HG03039 (cell line): ENCODE data around the gene DOCK10.
A peak's percentile ranks its signal among the peaks of the same experiment; 100 is the strongest.

Experiments
- ATAC-seq: cut with Tn5 transposase; IDR thresholded peaks from one replicate; pipeline ENCODE4 v1.9.1; 2021; ENCODE audit warnings: mild to moderate bottlenecking, moderate library complexity; ENCODE audit not compliant: unreplicated experiment

DOCK10 gene

DNA sequence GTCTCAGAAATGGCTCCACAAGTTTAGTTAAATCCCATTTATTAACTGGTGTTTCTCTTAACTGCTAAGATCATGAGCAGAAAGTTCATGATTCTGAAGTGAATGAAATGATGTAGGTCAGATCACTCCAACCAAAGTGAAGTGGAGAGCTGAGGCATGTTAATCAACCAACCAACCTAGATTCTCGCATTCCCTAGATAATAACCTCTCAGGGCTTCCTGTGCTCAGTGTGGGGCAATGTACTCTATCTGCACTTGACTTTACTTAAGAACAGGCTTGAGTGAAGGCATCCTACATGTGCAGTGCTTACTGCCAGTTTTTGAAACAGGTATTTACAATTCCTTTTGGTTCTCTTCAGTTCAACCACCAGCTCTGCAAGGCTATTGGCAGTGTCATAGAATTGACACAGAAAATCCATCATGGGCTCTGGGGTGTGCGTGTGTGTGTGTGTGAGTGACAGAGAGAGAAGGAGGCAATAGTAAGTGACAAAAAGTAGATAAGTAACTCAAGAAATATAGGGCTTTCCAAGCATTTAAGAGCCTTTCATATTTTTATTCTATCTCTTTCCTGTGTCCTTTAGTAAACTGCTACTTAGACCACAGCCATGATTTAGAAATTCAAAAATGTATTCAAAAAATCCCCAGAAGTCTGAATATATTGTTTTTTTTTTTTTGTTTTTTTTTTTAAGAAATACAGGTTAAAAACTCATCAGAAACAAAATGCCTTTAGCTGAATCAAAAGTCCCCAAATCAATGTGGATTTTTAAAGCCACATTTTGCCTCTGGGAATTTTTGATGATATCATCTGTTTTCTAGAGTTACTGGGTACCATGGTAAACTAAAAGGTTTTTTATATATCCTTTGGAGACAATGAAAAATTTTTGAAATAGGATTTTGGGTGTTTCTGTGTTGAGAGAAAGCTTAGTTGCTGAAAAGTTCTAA lies 28.6 kb downstream of the DOCK10 start:
- no peak for ATAC-seq

DNA sequence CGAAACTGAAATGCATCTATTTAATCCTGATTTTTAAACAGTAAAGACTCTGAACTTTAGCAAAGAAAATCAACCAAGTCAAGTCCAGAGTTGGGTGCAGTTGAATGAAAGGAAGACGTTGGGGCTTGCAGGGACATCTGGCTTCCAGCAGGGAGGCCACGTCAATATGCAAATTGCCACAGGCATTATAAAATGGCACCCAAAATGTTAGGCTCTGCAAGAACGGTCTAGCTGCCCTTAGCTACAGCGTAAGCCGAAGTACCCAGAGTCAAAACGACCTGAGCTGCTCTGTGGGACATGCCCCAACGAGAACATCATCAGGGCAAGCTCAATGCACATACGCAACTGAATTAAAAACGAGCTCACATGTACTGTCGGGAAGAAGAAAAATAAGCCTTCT lies 30.7 kb downstream of the DOCK10 start:
- no peak for ATAC-seq

- no peak for ATAC-seq
Observed at GRCh38 chr2:225010804-225011203, 31.5 kb downstream of the DOCK10 start.

GRCh38 chr2:225009768-225010167 lies 32.5 kb downstream of the DOCK10 start:
- ATAC-seq, result no peak

- ATAC-seq, result no peak
Observed at GRCh38 chr2:225008935-225009334, 33.3 kb downstream of the DOCK10 start.

DNA sequence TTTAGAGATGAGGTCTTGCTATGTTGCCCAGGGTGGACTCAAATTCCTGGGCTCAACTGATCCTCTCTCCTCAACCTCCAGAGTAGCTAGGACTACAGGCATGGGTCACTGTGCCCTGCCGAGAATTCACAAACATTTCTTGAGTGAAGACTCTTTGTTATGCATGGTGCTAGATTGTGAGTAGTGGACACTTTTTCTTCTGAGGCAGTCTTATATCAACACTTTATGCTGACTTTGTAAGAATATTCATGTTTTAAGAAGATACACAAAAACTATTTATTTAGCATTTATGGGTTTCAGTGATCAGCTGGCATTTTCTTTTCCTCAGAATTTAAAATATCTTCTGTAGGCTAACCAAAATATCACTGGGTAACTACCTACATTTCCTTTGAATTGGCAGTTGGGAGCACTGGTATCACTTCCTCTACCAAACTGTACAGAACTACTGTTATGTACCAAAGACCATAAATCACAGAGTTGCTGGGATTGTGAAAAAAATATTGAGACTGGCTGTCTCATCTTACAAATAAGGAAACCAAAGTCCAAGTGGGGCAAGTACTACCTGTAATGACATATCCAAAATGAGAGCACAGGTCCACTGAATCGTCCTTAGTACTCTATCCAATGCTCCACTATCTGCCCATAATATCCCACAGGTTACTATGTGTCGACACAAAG lies 34.0 kb downstream of the DOCK10 start:
- peak; percentile 61 for ATAC-seq

DNA sequence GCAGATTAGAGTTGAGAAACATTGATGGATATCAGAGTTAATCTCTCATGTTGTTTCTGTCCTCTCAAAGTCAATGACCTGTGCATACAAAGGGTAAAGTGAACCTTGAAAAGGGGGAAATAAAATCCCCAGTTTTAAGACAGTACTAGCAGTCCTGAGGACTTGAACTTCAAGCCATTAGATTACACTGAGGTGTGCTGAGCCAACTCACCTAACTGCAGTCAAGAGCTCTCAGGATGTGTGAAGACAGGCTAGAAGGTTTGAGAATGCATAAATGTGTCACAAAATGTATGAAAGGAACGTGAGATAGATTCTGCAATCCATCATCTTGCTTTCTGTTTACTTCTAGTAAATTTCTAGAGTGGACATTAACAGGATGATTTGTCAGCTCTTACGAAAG lies 35.5 kb downstream of the DOCK10 start:
- no peak for ATAC-seq

- no peak for ATAC-seq
Observed at GRCh38 chr2:225004597-225004996, 37.7 kb downstream of the DOCK10 start.

GRCh38 chr2:225002656-225003045 lies 39.6 kb downstream of the DOCK10 start:
- ATAC-seq, result peak; percentile 85

GRCh38 chr2:225002039-225002655 lies 40.1 kb downstream of the DOCK10 start:
- peak; percentile 48 for ATAC-seq

DNA sequence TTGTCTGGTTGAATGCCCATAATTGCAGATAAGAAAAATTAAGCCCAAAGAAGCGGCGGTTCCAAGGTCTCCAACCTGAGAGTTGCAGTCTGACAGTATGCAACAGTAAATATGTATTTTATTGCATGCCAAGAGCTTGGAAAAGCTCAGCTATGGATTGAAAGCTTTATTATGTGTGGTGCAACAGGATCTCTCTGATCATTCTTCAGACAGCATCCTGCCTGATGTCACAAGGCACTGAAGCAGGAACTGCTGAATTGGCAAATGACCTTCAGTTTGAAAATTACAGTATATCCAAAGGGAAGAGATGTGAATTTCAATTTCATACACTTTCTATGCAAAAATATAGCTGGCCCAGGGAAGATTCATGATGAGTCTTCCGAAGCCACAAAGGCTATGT lies 42.5 kb downstream of the DOCK10 start:
- ATAC-seq, result no peak

DNA sequence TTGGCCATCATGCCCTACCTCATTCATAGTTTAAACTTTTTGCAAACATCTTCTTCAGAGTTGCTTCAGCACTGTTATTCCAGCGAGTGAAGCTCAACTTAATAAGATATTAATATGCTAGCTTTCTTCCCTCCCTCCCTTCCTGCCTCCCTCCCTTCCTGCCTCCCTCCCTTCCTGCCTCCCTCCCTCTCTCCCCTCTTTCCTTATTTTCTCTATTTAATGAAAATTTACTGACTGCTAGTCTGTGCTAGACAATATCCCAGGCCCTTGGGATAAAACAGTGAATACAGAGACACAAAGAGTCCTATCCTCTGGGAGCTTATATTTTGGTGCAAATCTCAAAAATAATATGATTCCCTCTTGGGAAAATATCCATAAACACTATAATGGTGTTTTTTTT lies 42.9 kb downstream of the DOCK10 start:
- ATAC-seq, result no peak

DNA sequence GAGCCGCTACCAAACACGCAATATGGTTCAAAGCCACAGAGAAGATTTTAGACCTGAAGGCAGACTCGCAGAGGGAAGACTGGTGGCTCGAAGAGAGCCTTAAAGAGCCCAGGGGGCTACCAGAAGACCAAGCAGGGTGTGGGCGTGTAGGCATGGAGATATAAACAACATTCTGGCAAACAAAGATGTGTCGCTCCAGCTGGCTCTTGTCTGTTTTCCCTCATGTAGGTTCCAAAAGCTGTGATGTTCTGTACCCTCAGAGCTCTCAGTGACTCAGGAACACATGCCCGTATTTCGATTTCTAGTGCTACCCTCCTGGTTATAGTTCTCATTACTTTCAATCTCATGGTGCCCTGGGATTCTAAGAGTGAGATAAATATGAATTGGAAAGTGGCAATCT lies 44.5 kb downstream of the DOCK10 start:
- no peak for ATAC-seq

GRCh38 chr2:224995419-224995818 lies 46.8 kb downstream of the DOCK10 start:
- no peak for ATAC-seq

DNA sequence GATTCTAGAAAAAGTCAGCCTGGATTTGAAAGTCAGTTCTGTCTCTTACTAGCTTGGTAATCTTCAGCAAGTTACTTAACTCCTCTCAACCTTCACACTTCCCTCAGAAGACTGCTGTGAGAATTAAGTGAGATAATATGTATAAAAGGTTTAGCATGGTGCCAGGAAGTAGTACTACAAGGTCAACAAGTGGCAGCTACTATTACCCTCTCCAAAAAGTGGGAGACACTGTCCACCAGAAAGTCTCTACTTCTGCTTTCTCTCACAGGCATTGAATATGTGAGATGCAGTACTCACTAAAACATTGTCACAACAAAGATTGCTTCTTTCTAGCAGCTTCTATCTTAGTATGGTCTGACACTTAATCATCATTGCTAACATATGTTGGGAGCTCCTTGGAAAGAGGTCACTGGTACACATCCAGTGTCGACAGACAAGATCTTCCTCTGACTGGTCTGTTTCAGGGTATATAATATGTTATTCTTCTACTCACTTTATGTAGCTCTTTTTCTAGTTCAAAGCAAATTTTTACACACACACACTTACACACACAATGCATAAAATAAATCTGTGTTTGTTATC lies 47.9 kb downstream of the DOCK10 start:
- ATAC-seq, result no peak

DNA sequence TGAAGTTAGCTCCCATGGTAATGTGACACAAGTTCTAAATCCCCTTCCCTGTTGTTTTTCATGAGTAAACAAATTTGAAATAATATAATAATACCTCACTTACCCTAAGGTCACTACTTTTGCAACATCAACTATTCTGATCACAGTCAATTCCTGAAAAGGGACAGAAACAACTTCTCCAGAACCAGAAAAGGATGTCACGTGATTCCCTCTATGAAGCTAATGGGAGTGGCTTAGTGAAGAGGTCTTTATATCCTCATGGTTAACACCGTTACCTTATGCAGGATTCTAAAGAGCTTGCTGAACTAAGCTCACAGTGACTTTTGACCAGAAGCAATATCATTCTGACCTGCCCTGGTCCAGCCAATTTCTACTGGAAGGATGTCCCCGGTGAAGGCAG lies 51.6 kb downstream of the DOCK10 start:
- no peak for ATAC-seq

GRCh38 chr2:224987733-224988132 lies 54.5 kb downstream of the DOCK10 start:
- ATAC-seq, result no peak

GRCh38 chr2:224986477-224986876 lies 55.8 kb downstream of the DOCK10 start:
- no peak for ATAC-seq

DNA sequence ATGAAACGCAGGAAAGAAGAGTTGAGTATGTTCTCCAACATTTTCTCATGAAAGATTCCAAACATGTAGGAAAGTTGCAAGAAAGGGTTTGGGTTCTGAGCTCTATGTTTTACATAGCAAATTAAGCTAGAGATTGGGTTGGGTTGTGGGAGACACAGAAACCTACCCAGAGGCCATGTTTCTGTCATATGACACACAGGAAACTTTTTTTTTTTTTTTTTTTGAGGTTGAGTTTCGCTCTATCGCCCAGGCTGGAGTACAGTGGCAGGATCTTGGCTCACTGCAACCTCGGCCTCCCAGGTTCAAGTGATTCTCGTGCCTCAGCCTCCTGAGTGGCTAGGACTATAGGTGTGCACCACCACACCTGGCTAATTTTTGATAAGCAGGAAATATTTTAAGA lies 57.6 kb downstream of the DOCK10 start:
- ATAC-seq, result no peak

DNA sequence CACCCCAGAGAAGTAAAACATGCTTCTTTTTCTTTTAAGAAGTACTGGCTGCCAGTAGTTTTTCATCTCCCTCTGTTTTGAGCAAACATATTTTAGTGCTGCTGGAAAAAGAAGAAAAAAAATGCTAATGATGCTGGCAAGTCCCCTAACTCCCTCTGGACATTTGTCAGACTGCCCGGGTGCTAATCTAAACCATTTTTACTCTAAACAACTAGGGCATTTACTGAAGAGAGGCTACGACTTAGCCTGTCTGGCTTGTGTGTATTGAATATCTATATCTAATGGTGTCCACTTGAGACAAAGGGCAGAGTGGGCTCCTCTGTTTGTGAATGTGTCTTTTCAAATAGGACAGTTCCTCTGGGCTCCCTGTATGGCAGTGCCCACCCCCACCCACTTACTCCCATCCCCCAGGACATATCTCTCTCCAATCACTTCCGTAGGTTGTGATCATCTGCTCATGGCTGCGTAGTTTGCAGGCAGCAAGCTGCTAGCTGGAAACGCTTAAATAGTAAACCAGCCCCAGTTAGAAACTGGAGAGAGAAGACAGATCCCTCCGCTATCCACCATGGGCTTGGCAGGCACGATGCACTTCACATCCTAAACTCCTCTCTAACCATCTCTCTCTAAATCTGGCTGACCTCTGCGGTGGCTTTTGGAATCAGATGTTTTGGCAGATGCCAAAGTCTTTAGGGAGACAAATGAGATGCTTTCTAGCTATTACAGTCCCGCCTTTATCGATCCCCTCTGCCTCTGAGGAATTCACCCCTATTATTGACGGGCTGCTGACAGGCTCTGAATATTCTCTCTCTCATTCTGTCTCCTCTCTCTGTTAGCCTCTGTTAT lies 58.3 kb downstream of the DOCK10 start:
- no peak for ATAC-seq
